RWPE2 (cell line): ENCODE data around the gene PRMT2.

Source experiments
- ATAC-seq: fragments of 200-7000 bp; cut with Tn5 transposase; 3 replicates; pipeline ENCODE4 v1.9.1; 2021; ENCODE audit warnings: low read depth
- DNase-seq: peaks from one replicate; pipeline ENCODE4 v3.0.0-alpha.2; 2020; ENCODE audit warnings: low spot score
- H3K27ac ChIP-seq: fragments of 450-650 bp; 2 replicates; pipeline ENCODE4 v1.5.1; 2017; ENCODE audit warnings: mild to moderate bottlenecking; ENCODE audit not compliant: poor library complexity, severe bottlenecking
- H3K27me3 ChIP-seq: fragments of 250-450 bp; sonication (Bioruptor Pico); 2 replicates; pipeline ENCODE4 v1.5.1; 2021; ENCODE audit warnings: mild to moderate bottlenecking, moderate library complexity; ENCODE audit not compliant: insufficient read depth, poor library complexity, severe bottlenecking
- H3K36me3 ChIP-seq: fragments of 250-450 bp; sonication (Bioruptor Pico); 2 replicates; pipeline ENCODE4 v1.5.1; 2020; ENCODE audit warnings: low read depth, mild to moderate bottlenecking, moderate library complexity
- H3K4me1 ChIP-seq: fragments of 250-450 bp; sonication (Bioruptor Pico); 2 replicates; pipeline ENCODE4 v1.5.1; 2021; ENCODE audit warnings: mild to moderate bottlenecking, moderate library complexity; ENCODE audit not compliant: insufficient read depth, poor library complexity, severe bottlenecking
- H3K4me3 ChIP-seq: fragments of 250-450 bp; sonication (Bioruptor Pico); 2 replicates; pipeline ENCODE4 v1.5.1; 2021; ENCODE audit warnings: mild to moderate bottlenecking, moderate library complexity; ENCODE audit not compliant: severe bottlenecking
- H3K9me3 ChIP-seq: fragments of 250-450 bp; sonication (Bioruptor Pico); 2 replicates; pipeline ENCODE4 v1.5.1; 2021; ENCODE audit warnings: mild to moderate bottlenecking, moderate library complexity; ENCODE audit not compliant: severe bottlenecking
- TF ChIP-seq, protein P1 (sequence below): fragments of 450-650 bp; IDR thresholded peaks from one replicate; pipeline ENCODE4 v1.5.1; 2017; ENCODE audit warnings: mild to moderate bottlenecking, moderate library complexity; ENCODE audit not compliant: poor library complexity, severe bottlenecking

Gene PRMT2

DNA sequence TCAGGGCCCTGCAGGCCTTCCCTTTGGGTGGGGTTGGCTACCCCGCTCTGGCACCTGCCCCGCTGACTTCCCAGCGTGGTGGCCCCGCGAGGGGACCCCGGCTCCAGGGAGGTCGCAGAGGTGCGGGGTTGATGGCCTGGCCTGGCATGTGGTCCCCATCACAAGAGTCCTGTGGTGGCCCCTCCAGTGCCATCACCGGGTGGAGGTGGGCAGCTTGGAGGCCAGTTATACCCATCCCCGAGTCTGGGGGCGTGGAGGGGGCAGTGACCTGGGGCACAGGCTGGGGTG is 26.8 kb downstream of the PRMT2 start:
- no peak overlapping the region for H3K4me3 ChIP-seq
- TF ChIP-seq, protein P1, sequence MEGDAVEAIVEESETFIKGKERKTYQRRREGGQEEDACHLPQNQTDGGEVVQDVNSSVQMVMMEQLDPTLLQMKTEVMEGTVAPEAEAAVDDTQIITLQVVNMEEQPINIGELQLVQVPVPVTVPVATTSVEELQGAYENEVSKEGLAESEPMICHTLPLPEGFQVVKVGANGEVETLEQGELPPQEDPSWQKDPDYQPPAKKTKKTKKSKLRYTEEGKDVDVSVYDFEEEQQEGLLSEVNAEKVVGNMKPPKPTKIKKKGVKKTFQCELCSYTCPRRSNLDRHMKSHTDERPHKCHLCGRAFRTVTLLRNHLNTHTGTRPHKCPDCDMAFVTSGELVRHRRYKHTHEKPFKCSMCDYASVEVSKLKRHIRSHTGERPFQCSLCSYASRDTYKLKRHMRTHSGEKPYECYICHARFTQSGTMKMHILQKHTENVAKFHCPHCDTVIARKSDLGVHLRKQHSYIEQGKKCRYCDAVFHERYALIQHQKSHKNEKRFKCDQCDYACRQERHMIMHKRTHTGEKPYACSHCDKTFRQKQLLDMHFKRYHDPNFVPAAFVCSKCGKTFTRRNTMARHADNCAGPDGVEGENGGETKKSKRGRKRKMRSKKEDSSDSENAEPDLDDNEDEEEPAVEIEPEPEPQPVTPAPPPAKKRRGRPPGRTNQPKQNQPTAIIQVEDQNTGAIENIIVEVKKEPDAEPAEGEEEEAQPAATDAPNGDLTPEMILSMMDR: no peak
- H3K27ac ChIP-seq: no peak overlapping the region
- H3K27me3 ChIP-seq: no peaks in the 10 kb centered on the region
- H3K4me1 ChIP-seq: no peaks in the 10 kb centered on the region
- H3K9me3 ChIP-seq: no peaks in the 10 kb centered on the region
- DNase-seq: no peak
- peaks cover 3% of the 10 kb centered on the region; the same call in 1 of the 2 replicates for H3K36me3 ChIP-seq
- ATAC-seq: no peak

DNA sequence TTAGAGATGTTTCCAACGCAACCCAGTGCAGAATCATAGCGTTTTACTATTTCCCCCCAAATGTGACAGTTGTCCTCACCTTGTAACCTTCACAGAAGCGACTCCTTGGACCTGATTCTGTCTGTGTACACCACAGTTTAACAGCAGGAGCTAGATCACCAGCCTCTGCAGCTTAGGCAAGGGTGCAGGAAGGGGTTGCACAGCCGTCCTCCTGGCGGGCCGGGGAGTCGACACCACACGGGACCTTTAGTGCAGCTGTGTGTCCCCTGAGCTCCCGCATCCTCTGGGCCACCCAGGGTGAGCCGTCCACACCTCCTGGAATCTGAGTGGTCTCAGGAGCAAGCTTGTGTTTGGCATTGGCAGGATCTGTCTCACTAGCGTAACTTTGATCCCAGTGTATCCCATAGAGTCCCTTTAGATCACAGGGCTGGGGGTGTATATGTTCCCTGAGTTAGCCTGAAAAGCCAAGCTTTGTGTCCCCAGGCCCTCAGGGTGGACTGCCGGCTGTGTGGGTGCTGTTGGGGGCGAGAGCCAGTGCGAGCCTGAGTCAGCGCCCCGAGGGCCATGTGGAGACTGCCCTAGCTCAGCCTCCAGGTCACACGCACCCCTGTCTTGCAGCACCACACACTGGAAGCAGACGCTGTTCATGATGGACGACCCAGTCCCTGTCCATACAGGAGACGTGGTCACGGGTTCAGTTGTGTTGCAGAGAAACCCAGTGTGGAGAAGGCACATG is 27.5 kb downstream of the PRMT2 start:
- Histone ChIP-seq H3K27ac (peak overlapping the region; percentile 14), H3K9me3 (no peaks in the 10 kb centered on the region), H3K4me3 (no peak overlapping the region), H3K4me1 (no peaks in the 10 kb centered on the region), H3K27me3 (no peaks in the 10 kb centered on the region), H3K36me3 (peaks cover 3% of the 10 kb centered on the region; the same call in 1 of the 2 replicates)
- ATAC-seq (peak; percentile 10; the same call in 1 of the 3 replicates), DNase-seq (no peak)
- TF ChIP-seq, protein P1: no peak

DNA sequence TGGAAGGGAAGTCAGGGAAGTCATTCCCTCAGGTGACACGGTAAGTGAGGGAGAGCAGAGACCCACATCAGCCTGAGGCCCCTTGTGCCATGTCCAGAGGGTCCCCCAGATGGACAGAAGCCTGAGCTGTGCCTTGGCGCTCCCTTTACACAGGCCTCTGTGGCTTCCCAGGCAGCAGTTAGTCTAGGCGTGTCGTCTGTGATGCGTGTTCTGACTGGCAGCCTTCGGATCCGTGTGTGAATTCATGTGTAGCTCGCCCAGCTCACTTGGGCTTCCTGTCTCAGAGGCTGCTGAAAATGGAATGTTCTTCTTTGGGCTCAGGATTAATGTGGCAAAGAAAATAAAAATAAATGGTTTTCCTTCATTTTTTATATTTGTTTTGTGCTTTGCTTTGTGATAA is 28.3 kb downstream of the PRMT2 start:
- Histone ChIP-seq H3K36me3 (peaks cover 3% of the 10 kb centered on the region; the same call in 1 of the 2 replicates), H3K9me3 (no peaks in the 10 kb centered on the region), H3K4me3 (no peak overlapping the region), H3K27me3 (no peaks in the 10 kb centered on the region), H3K4me1 (no peaks in the 10 kb centered on the region), H3K27ac (peak overlapping the region; percentile 14)
- ATAC-seq: peak; percentile 35; the same call in 1 of the 3 replicates
- TF ChIP-seq, protein P1: no peak
- DNase-seq: no peak

DNA sequence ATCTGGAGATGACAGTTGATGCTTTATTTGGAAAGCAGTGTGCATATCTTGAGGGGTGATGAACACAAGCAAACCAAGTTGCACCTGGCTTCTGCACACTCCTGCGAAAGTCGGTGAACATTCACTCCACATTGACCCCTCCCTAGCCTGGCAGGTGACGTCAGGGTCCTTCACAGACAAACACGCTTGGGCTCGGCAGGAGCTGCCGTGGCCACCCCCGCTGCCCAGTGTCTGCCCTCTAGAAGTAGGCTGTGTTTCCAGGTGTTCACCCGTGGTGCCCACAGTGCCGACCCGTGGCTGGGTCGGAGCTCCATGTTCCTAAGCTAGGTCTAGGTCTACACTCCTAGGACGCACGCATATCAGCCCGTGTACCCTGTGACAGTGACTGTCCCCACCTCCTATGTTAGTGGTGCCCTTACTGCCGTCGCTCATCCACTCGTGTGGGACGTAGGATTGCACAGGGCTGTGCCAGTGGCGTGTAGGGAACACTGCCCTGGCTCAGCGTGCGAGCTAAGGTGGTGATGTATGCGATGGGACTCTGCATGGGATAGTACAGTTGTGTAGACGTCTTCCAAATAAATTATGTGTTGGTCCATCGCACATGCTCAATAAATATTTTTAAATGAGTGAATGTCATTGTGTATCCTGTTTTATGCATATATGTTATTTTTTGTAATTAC is 29.0 kb downstream of the PRMT2 start:
- Histone ChIP-seq H3K27me3 (no peaks in the 10 kb centered on the region), H3K9me3 (no peaks in the 10 kb centered on the region), H3K4me1 (no peaks in the 10 kb centered on the region), H3K27ac (no peak overlapping the region), H3K4me3 (no peak overlapping the region), H3K36me3 (peaks cover 3% of the 10 kb centered on the region; the same call in 1 of the 2 replicates)
- no peak for DNase-seq
- TF ChIP-seq, protein P1: no peak
- ATAC-seq: no peak

DNA sequence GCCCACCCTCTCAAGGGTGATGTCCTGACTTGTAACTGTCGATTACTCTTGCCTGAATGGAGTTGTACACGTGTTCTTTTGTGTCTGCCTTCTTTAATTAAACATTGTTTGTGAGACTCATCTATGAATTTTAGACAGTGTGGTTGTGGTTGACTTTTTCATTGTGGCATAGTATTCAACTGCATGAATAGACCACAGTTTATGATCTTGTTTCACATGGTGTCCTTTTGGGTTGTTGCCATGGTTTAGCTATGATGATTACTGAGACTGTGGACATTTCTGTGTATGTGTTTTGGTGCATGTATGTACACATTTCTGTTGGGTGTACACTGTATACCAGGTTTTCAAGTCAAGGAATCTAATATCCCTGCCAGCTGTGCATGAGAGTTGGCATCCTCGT is 30.1 kb downstream of the PRMT2 start:
- no peak for ATAC-seq
- TF ChIP-seq, protein P1: no peak
- DNase-seq: no peak

More for the DNA sequence above, 30.1 kb downstream of the PRMT2 start:
- no peaks in the 10 kb centered on the region for H3K27me3 ChIP-seq
- H3K36me3 ChIP-seq: peaks cover 3% of the 10 kb centered on the region; the same call in 1 of the 2 replicates
- H3K4me1 ChIP-seq: no peaks in the 10 kb centered on the region
- H3K4me3 ChIP-seq: no peak overlapping the region
- H3K9me3 ChIP-seq: no peaks in the 10 kb centered on the region
- no peak overlapping the region for H3K27ac ChIP-seq
